Hepatocyte (in vitro differentiated cells): ENCODE measurements around the gene EXOC6B. TPM values are rescaled to one million over a fixed set of nuclear protein-coding genes. Genes with fewer than 3 reads are reported as not detected.
A peak's percentile ranks its signal among the peaks of the same experiment; 100 is the strongest.

Source experiments
- DNase-seq: peaks from one replicate; pipeline ENCODE4 v3.0.0-alpha.2; 2016; ENCODE audit warnings: low spot score
- H2AFZ ChIP-seq: fragments of 200-600 bp; sonication (generic); 2 replicates; pipeline ENCODE4 v1.6.0; 2016; ENCODE audit warnings: antibody characterized with exemption, mild to moderate bottlenecking
- H3K27ac ChIP-seq: fragments of 200-600 bp; sonication (generic); 2 replicates; pipeline ENCODE4 v1.5.1; 2016; ENCODE audit warnings: mild to moderate bottlenecking
- H3K27me3 ChIP-seq: fragments of 200-600 bp; sonication (generic); 2 replicates; pipeline ENCODE4 v1.6.1; 2016
- H3K36me3 ChIP-seq: fragments of 200-600 bp; sonication (generic); replicated peaks from 2 replicates; pipeline ENCODE4 v1.5.1; 2016; ENCODE audit warnings: low read depth; ENCODE audit not compliant: insufficient read depth
- H3K4me1 ChIP-seq: fragments of 200-600 bp; sonication (generic); 2 replicates; pipeline ENCODE4 v1.5.1; 2016; ENCODE audit warnings: mild to moderate bottlenecking, moderate library complexity; ENCODE audit not compliant: insufficient read depth
- H3K4me2 ChIP-seq: fragments of 200-600 bp; sonication (generic); 2 replicates; pipeline ENCODE4 v1.6.0; 2016
- H3K4me3 ChIP-seq: fragments of 200-600 bp; sonication (generic); 2 replicates; pipeline ENCODE4 v1.5.1; 2016; ENCODE audit warnings: mild to moderate bottlenecking
- H3K79me2 ChIP-seq: fragments of 200-600 bp; sonication (generic); 2 replicates; pipeline ENCODE4 v1.6.0; 2017; ENCODE audit warnings: mild to moderate bottlenecking
- H3K9me2 ChIP-seq: fragments of 200-600 bp; sonication (generic); replicated peaks from 2 replicates; pipeline ENCODE4 v1.6.0; 2017; ENCODE audit warnings: mild to moderate bottlenecking; ENCODE audit not compliant: insufficient read depth
- H3K9me3 ChIP-seq: fragments of 200-600 bp; sonication (generic); 2 replicates; pipeline ENCODE4 v1.5.1; 2016; ENCODE audit warnings: low read depth, mild to moderate bottlenecking
- H4K20me1 ChIP-seq: fragments of 200-600 bp; sonication (generic); 2 replicates; pipeline ENCODE4 v1.6.0; 2016; ENCODE audit warnings: mild to moderate bottlenecking; ENCODE audit not compliant: insufficient read depth, poor library complexity, severe bottlenecking
- CTCF ChIP-seq: fragments of 200-600 bp; sonication (generic); IDR thresholded peaks from 2 replicates; pipeline ENCODE4 v1.5.1; 2016; ENCODE audit warnings: antibody characterized with exemption, mild to moderate bottlenecking; ENCODE audit not compliant: poor library complexity
- EZH2 ChIP-seq: fragments of 200-600 bp; sonication (generic); IDR thresholded peaks from 2 replicates; pipeline ENCODE4 v1.6.1; 2016; ENCODE audit warnings: antibody characterized with exemption, mild to moderate bottlenecking, borderline replicate concordance
- EZH2phosphoT487 ChIP-seq: fragments of 200-600 bp; sonication (generic); IDR thresholded peaks from one replicate; pipeline ENCODE4 v1.6.1; 2018; ENCODE audit warnings: antibody characterized with exemption, mild to moderate bottlenecking, low read depth, moderate library complexity; ENCODE audit not compliant: unreplicated experiment, severe bottlenecking
- WGBS: methylation state at CpG from one replicate; pipeline ENCODE4 v1.1.6; 2016; ENCODE audit warnings: low lambda C conversion rate; ENCODE audit errors: missing lambda C conversion rate; 5-methylcytosine and 5-hydroxymethylcytosine counted together
- polyA plus RNA-seq: library from polyadenylated mRNA; unstranded; fragments of >200 nt; fragmentation: Nextera tagmentation; extraction: Ambion mirVana; gene quantifications from 2 replicates; pipeline ENCODE4 v1.2.1, GENCODE V29; 2016
- total RNA-seq: library from RNA; depleted of rRNA; stranded (reverse); fragments of >200 nt; gene quantifications from 2 replicates; pipeline ENCODE4 v1.2.3, GENCODE V29; 2014

The EXOC6B gene
- total and polyA plus RNA-seq, 2 experiments from 2014 or later, result 11.8 to 36.2 TPM

GRCh38 chr2:72698300-72698699 is 127.5 kb downstream of the EXOC6B start:
- no peak overlapping the region for H3K4me3 ChIP-seq
- H3K79me2 ChIP-seq, result no peaks in the 10 kb centered on the region
- 73% methylated on average over 3 of the region's 3 CpGs for WGBS
- H4K20me1 ChIP-seq, result no peaks in the 10 kb centered on the region
- H3K9me2 ChIP-seq, result no peaks in the 10 kb centered on the region
- H3K27me3 ChIP-seq, result no peaks in the 10 kb centered on the region
- TF ChIP-seq EZH2phosphoT487, result no peak
- TF ChIP-seq CTCF, result no peak
- TF ChIP-seq EZH2, result no peak
- no peak overlapping the region for H2AFZ ChIP-seq
- no peaks in the 10 kb centered on the region for H3K36me3 ChIP-seq
- DNase-seq, result no peak
- no peaks in the 10 kb centered on the region for H3K9me3 ChIP-seq
- no peak overlapping the region for H3K27ac ChIP-seq
- H3K4me2 ChIP-seq, result no peak overlapping the region
- peaks cover 24% of the 10 kb centered on the region for H3K4me1 ChIP-seq

- H3K9me2 ChIP-seq, result no peaks in the 10 kb centered on the region
- H3K36me3 ChIP-seq, result no peaks in the 10 kb centered on the region
- no peaks in the 10 kb centered on the region for H3K27me3 ChIP-seq
- peaks cover 31% of the 10 kb centered on the region for H3K4me1 ChIP-seq
- H3K4me2 ChIP-seq, result no peak overlapping the region
- TF ChIP-seq EZH2, result no peak
- no peak for TF ChIP-seq EZH2phosphoT487
- TF ChIP-seq CTCF, result no peak
- H2AFZ ChIP-seq, result no peak overlapping the region
- H4K20me1 ChIP-seq, result no peaks in the 10 kb centered on the region
- 98% methylated on average over 2 of the region's 2 CpGs for WGBS
- H3K4me3 ChIP-seq, result no peak overlapping the region
- H3K79me2 ChIP-seq, result no peaks in the 10 kb centered on the region
- no peak for DNase-seq
- no peak overlapping the region for H3K27ac ChIP-seq
- no peaks in the 10 kb centered on the region for H3K9me3 ChIP-seq
Measured at GRCh38 chr2:72696559-72696958, 129.3 kb downstream of the EXOC6B start.

DNA sequence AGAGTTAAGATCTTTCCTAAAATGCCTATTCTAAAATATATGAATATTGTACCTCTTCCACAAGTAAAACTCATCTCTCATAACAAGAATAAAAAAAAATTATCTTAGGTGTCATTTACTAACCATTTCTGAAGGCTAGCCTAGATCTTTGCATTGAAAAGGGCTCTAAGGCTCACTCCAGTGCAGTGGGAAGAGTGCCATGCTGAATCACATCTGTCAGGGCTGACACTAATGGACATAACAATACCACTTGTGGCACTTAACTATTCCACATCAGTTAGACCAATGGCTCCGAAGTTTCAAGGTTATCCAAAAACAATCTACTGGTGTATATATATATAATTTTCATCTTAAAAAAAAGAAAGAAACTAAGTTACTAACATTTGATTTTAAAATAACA is 130.2 kb downstream of the EXOC6B start:
- H3K4me1 ChIP-seq, result peaks cover 31% of the 10 kb centered on the region
- H3K4me2 ChIP-seq, result no peak overlapping the region
- H4K20me1 ChIP-seq, result no peaks in the 10 kb centered on the region
- TF ChIP-seq CTCF, result no peak
- no peak for TF ChIP-seq EZH2phosphoT487
- no peak for TF ChIP-seq EZH2
- H3K79me2 ChIP-seq, result no peaks in the 10 kb centered on the region
- H3K36me3 ChIP-seq, result no peaks in the 10 kb centered on the region
- no peak for DNase-seq
- peak overlapping the region; percentile 47 for H3K27ac ChIP-seq
- no peak overlapping the region for H3K4me3 ChIP-seq
- H3K9me2 ChIP-seq, result no peaks in the 10 kb centered on the region
- no peaks in the 10 kb centered on the region for H3K9me3 ChIP-seq
- no peak overlapping the region for H2AFZ ChIP-seq
- H3K27me3 ChIP-seq, result no peaks in the 10 kb centered on the region
- WGBS, result 81% methylated on average over 1 of the region's 1 CpG
